HEK293 (cell line): ENCODE measurements around the gene CDC5L.

ENCODE experiments used
- CTCF ChIA-PET: fragments of 350-600 bp; formaldehyde crosslinking; extraction: SDS; loops from one replicate; lab custom pipeline; 2021; ENCODE audit warnings: antibody characterized with exemption; lab: Yijun Ruan, JAX
- POLR2A ChIA-PET: fragments of 300-600 bp; formaldehyde crosslinking; extraction: SDS; loops from one replicate; lab custom pipeline; 2020; ENCODE audit warnings: antibody characterized with exemption, inconsistent platforms; lab: Yijun Ruan, JAX
- H3K27ac ChIP-seq: fragments of 200-500 bp; sonication (Bioruptor generic); 2 replicates; pipeline ENCODE4 v1.5.1; 2014; ENCODE audit warnings: low read depth, low read length, control low read depth, inconsistent platforms; ENCODE audit errors: extremely low read depth
- H3K36me3 ChIP-seq, 2 experiments: fragments of 200-500 bp in 1 of 2; sonication (Bioruptor generic) in 1 of 2; 1 replicate in 1 of 2; 2 replicates in 1 of 2; pipeline ENCODE4 v1.5.1; 2014 to 2017; ENCODE audit warnings: inconsistent platforms in 2 of 2, low read length in 2 of 2; ENCODE audit not compliant: control insufficient read depth in 2 of 2, insufficient read depth in 1 of 2
- H3K4me1 ChIP-seq: fragments of 200-500 bp; sonication (Bioruptor generic); 2 replicates; pipeline ENCODE4 v1.5.1; 2014; ENCODE audit warnings: mild to moderate bottlenecking, low read length, inconsistent platforms; ENCODE audit not compliant: control insufficient read depth, insufficient read depth
- H3K4me3 ChIP-seq: 2 replicates; pipeline ENCODE4 v1.5.1; 2011; ENCODE audit warnings: low read depth, mild to moderate bottlenecking, control low read depth, low read length, moderate library complexity
- H3K9me3 ChIP-seq: fragments of 200-500 bp; sonication (Bioruptor generic); 2 replicates; pipeline ENCODE4 v1.5.1; 2014; ENCODE audit warnings: low read depth, low read length, inconsistent platforms; ENCODE audit not compliant: control insufficient read depth, insufficient read depth
- MEIS1 ChIP-seq: sonication (generic); formaldehyde crosslinking; IDR thresholded peaks from 2 replicates; pipeline ENCODE4 v1.8.1; 2022; ENCODE audit warnings: missing genetic modification reagents, mild to moderate bottlenecking, borderline replicate concordance
- PRDM2 ChIP-seq: fragments of 450-650 bp; formaldehyde crosslinking; IDR thresholded peaks from 2 replicates; pipeline ENCODE4 v1.5.1; 2016; ENCODE audit warnings: missing biosample characterization, missing genetic modification characterization, borderline replicate concordance
- PRDM4 ChIP-seq: fragments of 450-650 bp; formaldehyde crosslinking; IDR thresholded peaks from 2 replicates; pipeline ENCODE4 v1.5.1; 2017; ENCODE audit warnings: missing biosample characterization, missing genetic modification characterization
- ZBTB48 ChIP-seq: fragments of 450-650 bp; formaldehyde crosslinking; IDR thresholded peaks from 2 replicates; pipeline ENCODE4 v1.5.1; 2016; ENCODE audit warnings: missing biosample characterization, missing genetic modification characterization
- ZNF155 ChIP-seq: fragments of 450-650 bp; formaldehyde crosslinking; IDR thresholded peaks from 2 replicates; pipeline ENCODE4 v1.5.1; 2016; ENCODE audit warnings: missing biosample characterization, missing genetic modification characterization
- ZNF184 ChIP-seq: fragments of 450-650 bp; IDR thresholded peaks from 2 replicates; pipeline ENCODE4 v1.5.1; 2018; ENCODE audit warnings: missing biosample characterization, mild to moderate bottlenecking, missing genetic modification characterization
- ZNF221 ChIP-seq: fragments of 450-650 bp; formaldehyde crosslinking; IDR thresholded peaks from 2 replicates; pipeline ENCODE4 v1.5.1; 2017; ENCODE audit warnings: missing biosample characterization, missing genetic modification characterization, borderline replicate concordance
- ZNF324 ChIP-seq: fragments of 450-650 bp; formaldehyde crosslinking; IDR thresholded peaks from 2 replicates; pipeline ENCODE4 v1.5.1; 2016; ENCODE audit warnings: missing biosample characterization, missing genetic modification characterization
- ZNF341 ChIP-seq: fragments of 450-650 bp; formaldehyde crosslinking; IDR thresholded peaks from 2 replicates; pipeline ENCODE4; 2016; ENCODE audit warnings: low read depth, missing biosample characterization, missing genetic modification characterization
- ZNF354C ChIP-seq: fragments of 450-650 bp; formaldehyde crosslinking; IDR thresholded peaks from 2 replicates; pipeline ENCODE4 v1.5.1; 2016; ENCODE audit warnings: missing biosample characterization, missing genetic modification characterization, low read depth, borderline replicate concordance
- ZNF416 ChIP-seq: fragments of 450-650 bp; formaldehyde crosslinking; IDR thresholded peaks from 2 replicates; pipeline ENCODE4 v1.5.1; 2016; ENCODE audit warnings: missing biosample characterization, missing genetic modification characterization
- ZNF473 ChIP-seq: fragments of 450-650 bp; formaldehyde crosslinking; IDR thresholded peaks from 2 replicates; pipeline ENCODE4 v1.5.1; 2017; ENCODE audit warnings: missing biosample characterization, missing genetic modification characterization
- ZNF48 ChIP-seq: fragments of 450-650 bp; formaldehyde crosslinking; IDR thresholded peaks from 2 replicates; pipeline ENCODE4 v1.5.1; 2016; ENCODE audit warnings: missing biosample characterization, missing genetic modification characterization
- ZNF501 ChIP-seq: fragments of 450-650 bp; formaldehyde crosslinking; IDR thresholded peaks from 2 replicates; pipeline ENCODE4 v1.5.1; 2016; ENCODE audit warnings: missing biosample characterization, missing genetic modification characterization
- ZNF560 ChIP-seq: fragments of 450-650 bp; formaldehyde crosslinking; IDR thresholded peaks from 2 replicates; pipeline ENCODE4 v1.5.1; 2017; ENCODE audit warnings: missing biosample characterization, missing genetic modification characterization, borderline replicate concordance
- ZNF621 ChIP-seq: fragments of 450-650 bp; formaldehyde crosslinking; IDR thresholded peaks from 2 replicates; pipeline ENCODE4 v1.5.1; 2017; ENCODE audit warnings: missing biosample characterization, missing genetic modification characterization
- ZNF76 ChIP-seq: fragments of 450-650 bp; formaldehyde crosslinking; IDR thresholded peaks from 2 replicates; pipeline ENCODE4; 2016; ENCODE audit warnings: low read depth, missing biosample characterization, missing genetic modification characterization, borderline replicate concordance
- ZNF843 ChIP-seq: fragments of 450-650 bp; formaldehyde crosslinking; IDR thresholded peaks from 2 replicates; pipeline ENCODE4 v1.5.1; 2016; ENCODE audit warnings: missing biosample characterization, missing genetic modification characterization
- ZSCAN30 ChIP-seq: fragments of 450-650 bp; IDR thresholded peaks from 2 replicates; pipeline ENCODE4 v1.5.1; 2018; ENCODE audit warnings: missing biosample characterization, mild to moderate bottlenecking, missing genetic modification characterization, moderate library complexity

Gene CDC5L

GRCh38 chr6:44339301-44339700 is 48.2 kb upstream of the CDC5L start:
- H3K9me3 ChIP-seq, result no peaks in the 10 kb centered on the region
- no peak overlapping the region for H3K4me3 ChIP-seq
- POLR2A ChIA-PET, result no interaction called here
- no peaks in the 10 kb centered on the region for H3K36me3 ChIP-seq
- TF ChIP-seq ZNF184 (tag by site-specific recombination) (no peak), ZNF324 (no peak), ZNF354C (tag by site-specific recombination) (no peak), ZNF416 (no peak), ZNF501 (no peak)
- no peaks in the 10 kb centered on the region; the same call in 1 of the 2 replicates for H3K4me1 ChIP-seq
- H3K27ac ChIP-seq, result no peak overlapping the region
- CTCF ChIA-PET, result interaction anchor here (0.6 to 10.4 kb wide), 32 partner anchors 8 to 1728 kb away, joined by 3 to 208 read pairs (median 5); partner anchors contain the start of genes AARS2, NFKBIE, SLC35B2 and TMEM151B

- POLR2A ChIA-PET, result interaction anchor here (0.6 kb wide), 1 partner anchor 14 kb away, joined by 5 read pairs; no protein-coding TSS in a partner anchor
- H3K9me3 ChIP-seq, result no peaks in the 10 kb centered on the region
- TF ChIP-seq ZNF560 (tag by site-specific recombination), result no peak
- TF ChIP-seq MEIS1 (CRISPR knock-in tag), result no peak
- TF ChIP-seq ZNF76 (tag by site-specific recombination), result no peak
- no peak for TF ChIP-seq ZBTB48 (tag by site-specific recombination)
- no peak for TF ChIP-seq ZSCAN30 (tag by site-specific recombination)
- TF ChIP-seq ZNF341 (tag by site-specific recombination), result no peak
- TF ChIP-seq PRDM2, result no peak
- TF ChIP-seq ZNF48 (tag by site-specific recombination), result no peak
- TF ChIP-seq ZNF155 (tag by site-specific recombination), result no peak
- TF ChIP-seq ZNF184 (tag by site-specific recombination), result no peak
- TF ChIP-seq ZNF621, result no peak
- no peak for TF ChIP-seq ZNF221 (tag by site-specific recombination)
- TF ChIP-seq ZNF843, result no peak
- TF ChIP-seq PRDM4 (tag by site-specific recombination), result no peak
- TF ChIP-seq ZNF473 (tag by site-specific recombination), result no peak
- TF ChIP-seq, all 188 proteins: peak for 0
- H3K36me3 ChIP-seq, result no peaks in the 10 kb centered on the region
- no peak overlapping the region for H3K4me3 ChIP-seq
- no peak overlapping the region for H3K27ac ChIP-seq
- H3K4me1 ChIP-seq, result no peaks in the 10 kb centered on the region; the same call in 1 of the 2 replicates
- CTCF ChIA-PET, result interaction anchor here (0.6 to 10.4 kb wide), 14 partner anchors 12 to 261 kb away, joined by 3 to 208 read pairs (median 10); partner anchors contain the start of genes NFKBIE, SLC35B2 and TMEM151B
These were observed 47.5 kb upstream of the CDC5L start for GRCh38 chr6:44339763-44340625.
